GM19351 (cell line): Measurements from ENCODE around the gene TRAF6.
"Not testable (repeated sequence)": the region's sequence is repeated elsewhere in the genome, so short reads cannot be mapped to it uniquely, and the experiment has no call there.

Source experiments
- ATAC-seq: cut with Tn5 transposase; IDR thresholded peaks from one replicate; pipeline ENCODE4 v1.9.1; 2021; ENCODE audit warnings: mild to moderate bottlenecking, moderate library complexity; ENCODE audit not compliant: unreplicated experiment

Gene TRAF6

GRCh38 chr11:36509694-36510593 is at the start of gene TRAF6:
Gene TRAF6, minus strand, starts transcription at chr11:36510272. Its CDS starts 8,757 bp downstream, at chr11:36501515.
- peak; percentile 96 for ATAC-seq

- ATAC-seq: peak; percentile 98
These were observed 48.7 kb upstream of the TRAF6 start for GRCh38 chr11:36558571-36559413.

- ATAC-seq: no peak
These were observed 47.9 kb upstream of the TRAF6 start for GRCh38 chr11:36557991-36558390.

- ATAC-seq: not testable (repeated sequence)
These were observed 47.3 kb upstream of the TRAF6 start for GRCh38 chr11:36557390-36557789.

GRCh38 chr11:36550385-36551115 is 40.5 kb upstream of the TRAF6 start:
- no peak for ATAC-seq

- peak; percentile 100 for ATAC-seq
These were observed 30.9 kb upstream of the TRAF6 start for GRCh38 chr11:36540998-36541397.

- ATAC-seq: no peak
These were observed 24.3 kb upstream of the TRAF6 start for GRCh38 chr11:36534276-36534840.

GRCh38 chr11:36532941-36533601 is 23.0 kb upstream of the TRAF6 start:
- no peak for ATAC-seq

GRCh38 chr11:36530840-36531239 is 20.8 kb upstream of the TRAF6 start:
- ATAC-seq: no peak

- ATAC-seq: no peak
These were observed 3.9 kb upstream of the TRAF6 start for GRCh38 chr11:36513965-36514364.

GRCh38 chr11:36512016-36512415 is 1.9 kb upstream of the TRAF6 start:
- ATAC-seq: no peak

- not testable (repeated sequence) for ATAC-seq
These were observed 990 bp upstream of the TRAF6 start for GRCh38 chr11:36511062-36511461.

- no peak for ATAC-seq
These were observed 496 bp upstream of the TRAF6 start for GRCh38 chr11:36510594-36510942.

GRCh38 chr11:36509201-36509639 is 852 bp downstream of the TRAF6 start:
- ATAC-seq: peak; percentile 24

- no peak for ATAC-seq
These were observed 1.3 kb downstream of the TRAF6 start for GRCh38 chr11:36508743-36509142.

- ATAC-seq: no peak
These were observed 2.1 kb downstream of the TRAF6 start for GRCh38 chr11:36507824-36508489.

GRCh38 chr11:36501236-36501635 is 8.8 kb downstream of the TRAF6 start:
- no peak for ATAC-seq

GRCh38 chr11:36500315-36500721 is 9.8 kb downstream of the TRAF6 start:
- ATAC-seq: peak; percentile 88

- ATAC-seq: no peak
These were observed 10.8 kb downstream of the TRAF6 start for GRCh38 chr11:36499315-36499714.

- ATAC-seq: no peak
These were observed 11.4 kb downstream of the TRAF6 start for GRCh38 chr11:36498721-36499120.
